Activated CD4-positive, CD25-positive, alpha-beta regulatory T cell treated with anti-CD3 and anti-CD28 coated beads, Interleukin-2, amount 50 U/mL, for 72 hours (primary cell): ENCODE data around the gene ARMC2.
"Not testable (repeated sequence)": the region's sequence is repeated elsewhere in the genome, so short reads cannot be mapped to it uniquely, and the experiment has no call there.

Source experiments
- DNase-seq: peaks from one replicate; pipeline ENCODE4 v3.0.0; 2021

ARMC2 gene, protein sequence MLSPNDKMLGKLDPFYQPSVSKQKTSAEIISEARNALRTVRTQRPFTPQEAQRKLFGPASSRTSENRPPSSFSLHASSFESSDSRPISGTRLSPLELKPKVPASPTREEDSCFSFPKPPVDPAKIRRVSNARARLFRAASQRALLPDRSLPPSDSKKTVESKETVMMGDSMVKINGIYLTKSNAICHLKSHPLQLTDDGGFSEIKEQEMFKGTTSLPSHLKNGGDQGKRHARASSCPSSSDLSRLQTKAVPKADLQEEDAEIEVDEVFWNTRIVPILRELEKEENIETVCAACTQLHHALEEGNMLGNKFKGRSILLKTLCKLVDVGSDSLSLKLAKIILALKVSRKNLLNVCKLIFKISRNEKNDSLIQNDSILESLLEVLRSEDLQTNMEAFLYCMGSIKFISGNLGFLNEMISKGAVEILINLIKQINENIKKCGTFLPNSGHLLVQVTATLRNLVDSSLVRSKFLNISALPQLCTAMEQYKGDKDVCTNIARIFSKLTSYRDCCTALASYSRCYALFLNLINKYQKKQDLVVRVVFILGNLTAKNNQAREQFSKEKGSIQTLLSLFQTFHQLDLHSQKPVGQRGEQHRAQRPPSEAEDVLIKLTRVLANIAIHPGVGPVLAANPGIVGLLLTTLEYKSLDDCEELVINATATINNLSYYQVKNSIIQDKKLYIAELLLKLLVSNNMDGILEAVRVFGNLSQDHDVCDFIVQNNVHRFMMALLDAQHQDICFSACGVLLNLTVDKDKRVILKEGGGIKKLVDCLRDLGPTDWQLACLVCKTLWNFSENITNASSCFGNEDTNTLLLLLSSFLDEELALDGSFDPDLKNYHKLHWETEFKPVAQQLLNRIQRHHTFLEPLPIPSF

GRCh38 chr6:108848116-108848868 is at the start of gene ARMC2:
TSS of gene ARMC2 (plus strand) at chr6:108848422. CDS start at chr6:108854268, 5,846 bp downstream.
- DNase-seq: peak; percentile 96

DNA sequence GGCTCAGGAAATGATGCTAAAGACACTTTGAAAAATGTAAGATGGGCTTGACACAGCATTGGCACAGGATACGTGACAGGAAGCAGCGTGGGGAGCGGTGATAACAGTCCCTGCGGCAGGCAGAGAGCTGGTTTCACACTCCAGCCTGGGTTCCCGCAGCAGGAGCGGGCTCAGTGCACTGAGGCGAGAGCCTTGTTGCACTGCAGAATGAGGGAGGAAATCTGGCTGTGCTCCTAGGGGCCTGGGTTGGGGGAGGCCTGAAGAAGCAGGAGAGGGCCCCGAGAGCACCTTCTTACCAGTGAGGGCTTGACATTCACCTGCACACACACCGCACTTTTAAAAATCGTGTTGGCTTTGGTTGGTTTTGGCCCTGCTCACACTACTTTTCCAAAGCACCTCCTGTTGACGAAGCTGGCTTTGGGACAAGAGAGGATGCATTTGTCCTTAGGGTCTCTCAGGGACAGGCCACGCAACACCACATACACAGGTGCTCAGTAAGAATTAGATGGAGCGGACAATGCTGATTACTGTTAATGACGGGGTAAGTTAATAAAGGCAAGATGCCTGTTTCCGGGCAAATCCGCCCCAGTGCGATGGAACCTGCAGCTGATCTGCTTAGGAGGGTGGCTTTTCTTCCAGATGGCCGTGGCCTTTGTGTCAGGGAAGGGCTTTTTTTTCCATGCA is 49.4 kb upstream of the ARMC2 start:
- no peak for DNase-seq

- DNase-seq: no peak
Observed at GRCh38 chr6:108799354-108799717, 48.9 kb upstream of the ARMC2 start.

- DNase-seq: no peak
Observed at GRCh38 chr6:108799791-108800190, 48.4 kb upstream of the ARMC2 start.

DNA sequence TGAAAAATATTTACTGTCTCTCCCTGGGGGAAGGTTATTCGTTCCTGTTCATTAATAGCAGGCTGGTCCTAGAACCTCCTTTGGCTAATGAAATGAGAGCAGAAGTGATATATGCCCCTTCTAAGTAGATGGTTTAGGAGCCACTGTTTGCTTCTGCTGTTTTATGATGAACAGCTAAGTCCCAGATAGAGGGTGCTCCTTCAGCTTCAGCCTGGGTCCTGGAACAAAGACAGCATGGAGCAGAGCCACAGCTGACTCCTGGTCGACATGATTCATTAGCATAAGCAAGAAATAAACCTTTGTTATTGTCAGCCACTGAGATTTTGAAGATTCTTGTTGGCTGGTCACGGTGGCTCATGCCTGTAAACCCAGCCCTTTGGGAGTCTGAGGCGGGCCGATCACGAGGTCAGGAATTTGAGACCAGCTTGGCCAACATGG is 47.8 kb upstream of the ARMC2 start:
- DNase-seq: no peak

DNA sequence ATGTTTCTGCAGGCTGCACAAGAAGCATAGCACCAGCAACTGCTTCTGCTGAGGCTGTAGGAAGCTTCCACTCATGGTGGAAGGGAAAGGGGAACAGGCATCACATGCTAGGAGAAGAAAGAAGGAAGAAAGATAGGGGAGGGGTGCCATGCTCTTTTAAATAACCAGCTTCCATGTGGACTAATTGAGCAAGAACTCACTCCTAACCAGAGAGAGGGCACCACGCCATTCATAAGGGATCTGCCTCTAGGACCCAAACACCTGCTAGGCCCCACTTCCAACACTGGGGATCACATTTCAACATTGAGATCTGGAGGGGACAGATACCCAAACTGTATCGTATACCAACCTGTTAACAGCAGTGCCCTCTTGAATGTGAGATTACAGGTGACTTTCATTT is 46.9 kb upstream of the ARMC2 start:
- no peak for DNase-seq

- no peak for DNase-seq
Observed at GRCh38 chr6:108803982-108804490, 44.2 kb upstream of the ARMC2 start.

- DNase-seq: no peak
Observed at GRCh38 chr6:108804956-108805355, 43.3 kb upstream of the ARMC2 start.

DNA sequence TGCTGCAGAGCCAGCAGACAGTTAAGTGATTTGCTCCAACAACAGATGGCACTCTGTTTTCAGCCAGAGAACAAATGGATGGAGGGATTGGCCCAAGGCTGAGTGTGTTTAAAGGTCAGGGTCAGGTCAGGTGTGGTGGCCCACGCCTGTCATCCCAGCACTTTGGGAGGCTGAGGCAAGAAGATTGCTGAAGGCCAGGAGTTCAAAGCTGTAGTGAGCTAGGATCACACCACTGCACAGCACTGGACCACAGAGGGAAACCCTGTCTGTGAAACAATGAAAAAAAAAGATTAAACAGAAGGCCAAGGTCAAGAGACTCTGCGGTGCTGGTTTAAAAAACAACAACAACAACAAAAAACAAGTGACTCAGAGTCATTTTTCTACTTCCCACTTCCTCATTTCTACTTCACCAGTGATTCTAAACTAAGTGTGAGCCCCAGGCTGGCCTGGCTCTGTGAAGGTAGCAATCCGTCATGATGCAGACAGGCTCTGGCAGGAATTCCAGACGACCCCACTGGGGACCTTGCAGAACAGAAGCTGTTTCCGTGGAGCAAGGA is 42.5 kb upstream of the ARMC2 start:
- DNase-seq: no peak

DNA sequence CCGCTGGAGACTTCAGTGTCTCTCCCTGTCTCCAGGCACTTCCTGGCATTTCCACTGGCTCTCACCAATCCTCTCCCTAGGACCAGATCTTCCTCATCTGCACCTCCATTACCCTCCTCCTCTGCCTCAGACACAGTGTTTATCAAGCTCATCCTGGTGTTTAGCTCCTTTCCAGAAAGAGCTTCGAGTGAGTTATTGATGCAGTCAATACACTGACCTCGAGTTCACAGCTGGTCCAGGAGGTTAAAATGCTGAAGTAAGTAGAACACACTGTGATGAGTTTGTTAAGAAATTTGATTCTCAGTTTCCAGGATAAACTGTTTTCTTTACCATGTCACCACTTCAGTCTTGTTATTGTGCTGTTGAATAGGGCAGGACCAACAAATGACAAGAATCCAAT is 42.1 kb upstream of the ARMC2 start:
- no peak for DNase-seq

DNA sequence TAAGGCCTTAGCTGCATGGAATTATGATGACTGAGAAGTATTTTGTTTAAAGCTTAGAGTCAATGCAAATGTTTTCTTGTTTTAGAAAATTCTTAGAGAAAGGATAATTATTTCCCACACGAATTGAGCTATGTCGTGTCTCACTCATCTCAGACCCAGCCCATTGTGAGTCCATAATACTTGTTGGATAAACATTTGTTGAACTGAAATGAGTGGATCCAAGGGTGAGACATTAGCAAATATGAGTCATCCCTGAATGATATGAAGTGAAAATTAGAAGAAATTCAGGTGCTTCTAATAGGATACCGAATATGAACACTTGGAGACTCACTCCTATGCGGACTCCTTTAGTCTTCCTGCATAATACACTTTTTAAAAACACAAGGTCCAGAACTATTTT is 41.6 kb upstream of the ARMC2 start:
- no peak for DNase-seq

- no peak for DNase-seq
Observed at GRCh38 chr6:108807928-108808327, 40.3 kb upstream of the ARMC2 start.

DNA sequence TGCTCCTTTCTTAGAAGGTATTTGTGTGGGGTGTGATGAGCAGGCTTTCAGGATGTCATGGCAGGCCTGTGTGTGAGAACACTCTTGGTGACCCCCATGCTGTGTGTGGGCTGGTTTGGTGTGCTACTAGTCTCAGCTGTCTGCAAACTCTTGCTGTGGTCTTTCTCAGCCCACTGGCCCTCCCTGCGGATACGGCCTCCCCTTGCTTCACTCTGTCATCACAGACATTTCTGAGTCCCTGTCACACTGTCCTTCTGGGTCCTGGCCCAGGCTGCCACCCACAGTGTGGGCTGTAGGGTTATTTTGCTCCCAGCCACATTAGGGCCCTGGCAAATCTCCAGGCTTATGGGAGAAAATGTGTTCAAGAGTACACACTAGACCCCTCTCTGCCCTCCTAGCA is 39.0 kb upstream of the ARMC2 start:
- DNase-seq: no peak

DNA sequence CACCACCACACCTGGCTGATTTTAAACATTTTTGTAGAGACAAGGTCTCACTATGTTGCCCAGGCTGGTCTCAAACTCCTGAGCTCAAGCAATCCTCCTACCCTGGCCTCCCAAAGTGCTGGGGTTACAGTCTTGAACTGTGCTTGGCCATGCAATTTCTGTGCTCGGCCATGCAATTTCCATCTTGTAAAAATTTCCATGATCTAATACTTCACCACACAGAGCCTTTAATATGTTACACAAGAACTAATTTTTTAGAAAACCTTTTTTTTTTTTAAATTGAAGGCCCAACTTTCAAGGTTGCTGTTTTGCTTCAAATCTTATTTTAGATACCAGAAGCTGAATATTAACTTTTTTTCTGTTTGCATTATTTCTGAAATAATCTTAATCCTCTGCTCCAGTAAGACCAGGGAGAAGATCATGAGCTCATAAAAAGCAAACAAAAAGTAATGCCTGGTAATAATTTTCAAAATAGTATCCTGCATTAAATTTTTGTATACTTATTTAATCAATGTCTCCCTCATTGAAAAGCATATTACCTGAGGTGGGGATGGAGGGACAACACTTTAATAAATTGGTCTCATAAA is 38.1 kb upstream of the ARMC2 start:
- DNase-seq: no peak

GRCh38 chr6:108811490-108811889 is 36.7 kb upstream of the ARMC2 start:
- no peak for DNase-seq

DNA sequence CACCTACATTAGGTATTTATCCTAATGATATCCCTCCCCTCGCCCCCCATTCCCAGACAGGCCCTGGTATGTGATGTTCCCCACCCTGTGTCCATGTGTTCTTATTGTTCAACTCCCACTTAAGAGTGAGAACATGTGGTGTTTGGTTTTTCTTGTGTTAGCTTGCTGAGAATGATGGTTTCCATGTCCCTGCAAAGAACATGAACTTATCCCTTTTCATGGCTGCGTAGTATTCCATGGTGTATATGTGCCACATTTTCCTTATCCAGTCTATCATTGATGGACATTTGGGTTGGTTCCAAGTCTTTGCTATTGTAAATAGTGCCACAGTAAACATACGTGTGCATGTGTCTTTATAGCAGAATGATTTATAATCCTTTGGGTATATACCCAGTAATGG is 35.0 kb upstream of the ARMC2 start:
- DNase-seq: not testable (repeated sequence)

DNA sequence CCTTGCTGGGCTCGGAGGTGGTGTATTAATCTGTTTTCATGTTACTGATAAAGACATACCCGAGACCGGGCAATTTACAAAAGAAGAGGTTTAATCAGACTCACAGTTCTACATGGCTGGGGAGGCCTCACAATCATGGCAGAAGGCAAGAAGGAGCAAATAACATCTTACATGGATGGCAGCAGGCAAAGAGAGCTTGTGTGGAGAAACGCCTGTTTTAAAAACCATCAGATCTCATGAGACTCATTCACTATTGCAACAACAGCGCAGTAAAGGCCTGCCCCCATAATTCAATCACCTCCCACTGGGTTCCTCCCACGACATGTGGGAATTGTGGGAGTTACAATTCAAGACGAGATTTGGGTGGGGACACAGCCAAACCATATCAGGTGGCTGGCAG is 30.9 kb upstream of the ARMC2 start:
- not testable (repeated sequence) for DNase-seq

DNA sequence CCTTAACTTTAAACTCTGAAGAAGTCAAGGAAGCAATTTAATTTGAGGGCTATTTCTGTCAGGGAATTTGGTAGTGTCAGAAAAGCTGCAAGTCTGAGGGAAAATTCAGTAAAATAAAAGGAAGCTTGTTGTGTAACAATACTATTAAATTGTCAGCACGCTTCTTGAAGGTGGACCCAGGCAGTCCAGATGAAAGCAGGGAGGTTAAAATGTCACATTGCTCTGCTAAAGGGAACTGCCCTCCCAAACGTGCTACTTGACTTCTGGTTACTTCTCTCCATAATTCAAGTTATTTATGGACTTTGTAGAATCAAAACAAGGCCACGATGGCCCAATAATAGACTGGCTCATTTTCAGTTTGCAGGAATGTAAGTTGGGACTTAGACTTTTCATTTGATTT is 28.2 kb upstream of the ARMC2 start:
- DNase-seq: no peak

DNA sequence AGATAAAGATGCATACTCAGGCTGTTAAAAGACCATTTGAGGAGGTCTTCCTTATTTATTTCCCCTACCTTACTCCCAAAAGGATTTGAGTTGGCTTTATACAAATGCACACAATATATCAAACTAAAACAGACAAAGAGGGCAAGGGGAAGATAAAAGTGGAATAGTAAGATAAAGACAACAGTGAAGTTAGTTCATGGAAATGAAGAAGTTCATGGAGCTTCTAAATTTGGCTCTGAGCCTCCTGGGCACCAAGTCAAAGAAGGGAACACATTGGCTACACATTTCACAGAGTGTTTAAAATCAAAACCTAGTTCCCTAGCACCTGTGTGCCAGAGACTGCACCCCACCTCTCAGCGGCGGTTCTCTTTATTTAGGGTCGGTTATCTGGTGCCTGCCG is 25.8 kb upstream of the ARMC2 start:
- no peak for DNase-seq

DNA sequence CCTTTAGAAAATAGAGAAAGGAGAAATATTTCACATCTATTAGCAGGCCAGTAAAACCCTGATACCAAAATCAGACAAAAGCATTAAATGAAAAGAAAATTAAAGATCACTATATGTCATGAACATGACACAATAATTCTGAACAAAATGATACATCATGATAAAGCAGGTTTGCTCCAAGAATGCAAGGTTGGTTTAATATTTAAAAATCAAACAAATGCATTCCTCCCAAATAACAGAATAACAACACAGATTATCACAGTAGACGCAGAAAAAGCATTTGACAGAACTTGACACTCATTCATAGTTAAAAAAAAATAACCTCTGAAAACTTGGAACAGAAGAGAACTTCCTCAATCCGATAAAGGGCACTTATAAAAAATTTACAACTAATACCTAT is 22.9 kb upstream of the ARMC2 start:
- no peak for DNase-seq

DNA sequence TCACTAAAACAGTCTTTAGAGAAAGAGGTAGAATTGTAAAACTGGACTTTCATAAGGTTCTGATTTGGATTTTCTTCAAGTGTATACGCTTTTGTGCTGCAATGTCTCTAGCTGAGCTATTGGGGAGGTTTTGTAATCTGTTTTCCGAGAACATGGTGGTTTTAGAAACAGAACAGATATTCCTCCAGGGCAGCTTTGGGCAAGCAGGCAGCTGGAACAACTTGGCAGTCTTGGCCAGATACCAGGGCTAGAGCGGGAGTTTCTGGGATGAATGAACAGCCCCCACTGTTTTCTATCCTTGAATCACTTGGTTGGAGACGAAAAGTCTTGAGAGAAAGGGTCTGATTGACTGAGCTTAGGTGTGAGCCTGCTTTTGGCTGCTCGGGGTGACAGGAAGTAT is 17.1 kb upstream of the ARMC2 start:
- no peak for DNase-seq

DNA sequence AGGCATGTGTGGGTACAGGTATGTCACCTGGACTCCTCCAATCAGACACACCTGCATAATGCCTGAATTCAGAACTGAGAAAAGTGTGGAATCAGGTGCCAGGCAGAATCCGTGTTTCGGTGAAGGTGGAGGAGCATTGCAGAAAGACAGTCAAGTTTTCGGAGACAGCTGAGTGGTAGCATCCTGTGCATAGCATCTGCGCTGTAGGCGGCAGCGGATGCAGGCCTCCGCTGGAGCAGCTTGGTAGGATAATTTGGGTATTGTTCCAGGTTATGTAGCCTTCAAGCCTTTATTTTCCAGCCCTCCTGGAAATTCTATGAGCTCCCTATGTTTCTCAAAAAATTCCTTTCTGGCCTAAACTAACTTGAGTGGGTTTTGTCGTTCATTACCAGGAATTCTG is 15.5 kb upstream of the ARMC2 start:
- no peak for DNase-seq
